ENCODE data around the gene MRPL39.

Gene MRPL39

GRCh38 chr21:25568246-25568645 lies 39.0 kb downstream of the MRPL39 start:
- DNase-seq (ENCODE audit: low spot score): no peak

DNA sequence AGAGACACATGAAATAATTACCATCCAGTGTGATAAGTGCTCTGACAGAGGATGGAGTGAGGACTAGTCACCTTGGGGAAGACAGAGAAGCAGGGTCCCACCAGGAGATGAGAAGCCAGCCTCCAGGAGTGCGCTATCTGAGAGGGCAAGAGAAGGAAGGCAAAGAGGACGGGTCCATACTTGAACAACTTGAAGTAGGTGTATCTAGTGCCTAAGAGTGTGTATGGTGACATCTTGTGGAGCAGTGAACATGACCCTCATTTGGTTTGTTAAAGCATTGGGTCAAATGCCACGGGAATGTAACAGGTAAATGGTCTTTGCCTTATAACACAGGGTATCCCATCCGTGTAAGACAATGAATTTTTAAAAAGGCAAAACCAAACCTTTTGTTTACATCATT lies 39.8 kb downstream of the MRPL39 start:
- no peak for DNase-seq (ENCODE audit: low spot score)

DNA sequence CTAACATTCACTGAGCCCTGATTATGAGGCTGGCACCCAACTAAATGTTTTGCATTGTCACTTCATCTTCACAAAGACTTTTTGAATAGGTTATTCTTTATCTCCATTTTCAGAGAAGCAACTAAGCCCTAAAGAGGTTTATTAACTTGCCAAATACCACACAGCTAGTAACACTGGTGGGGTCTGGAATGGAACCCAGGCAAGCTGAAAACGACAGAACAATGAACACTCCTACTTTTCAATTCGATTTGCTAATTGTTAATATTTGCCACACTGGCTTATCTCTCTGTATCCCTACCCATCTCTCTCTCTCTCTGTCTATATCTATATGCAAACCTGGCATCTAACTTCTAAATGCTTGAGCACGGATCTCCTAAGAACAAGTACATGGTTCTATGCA lies 40.6 kb downstream of the MRPL39 start:
- no peak for DNase-seq (ENCODE audit: low spot score)

- DNase-seq (ENCODE audit: low spot score): no peak
These were observed 41.7 kb downstream of the MRPL39 start for GRCh38 chr21:25565272-25566211.

DNA sequence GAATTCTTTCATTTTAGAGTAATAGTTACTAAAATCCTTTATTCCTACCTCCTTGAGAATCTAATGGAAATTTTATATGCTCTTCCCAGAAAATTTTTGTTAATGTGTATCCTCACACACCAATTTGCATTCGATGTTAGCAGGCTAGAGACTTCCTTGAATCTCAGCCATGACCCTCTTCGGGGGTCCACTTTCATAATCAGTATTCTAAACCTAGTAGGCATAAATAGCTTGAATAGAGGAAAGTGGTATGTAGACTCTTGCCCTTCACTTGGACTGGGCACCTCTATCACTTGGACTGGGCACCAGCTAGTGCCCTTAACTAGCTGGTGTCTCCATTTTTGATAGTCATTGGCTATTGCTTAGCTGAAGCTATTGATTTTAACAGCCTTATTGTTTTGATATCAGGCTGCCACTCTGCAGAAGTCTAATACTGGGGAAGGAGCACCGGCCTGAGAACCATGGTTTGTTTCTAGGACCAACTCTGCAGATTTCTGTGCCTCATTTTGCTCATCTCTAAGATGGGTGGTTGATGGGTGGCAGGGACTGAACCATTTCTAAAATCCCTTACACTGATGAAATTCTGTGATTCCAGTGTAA lies 42.8 kb downstream of the MRPL39 start:
- DNase-seq (ENCODE audit: low spot score): no peak

DNA sequence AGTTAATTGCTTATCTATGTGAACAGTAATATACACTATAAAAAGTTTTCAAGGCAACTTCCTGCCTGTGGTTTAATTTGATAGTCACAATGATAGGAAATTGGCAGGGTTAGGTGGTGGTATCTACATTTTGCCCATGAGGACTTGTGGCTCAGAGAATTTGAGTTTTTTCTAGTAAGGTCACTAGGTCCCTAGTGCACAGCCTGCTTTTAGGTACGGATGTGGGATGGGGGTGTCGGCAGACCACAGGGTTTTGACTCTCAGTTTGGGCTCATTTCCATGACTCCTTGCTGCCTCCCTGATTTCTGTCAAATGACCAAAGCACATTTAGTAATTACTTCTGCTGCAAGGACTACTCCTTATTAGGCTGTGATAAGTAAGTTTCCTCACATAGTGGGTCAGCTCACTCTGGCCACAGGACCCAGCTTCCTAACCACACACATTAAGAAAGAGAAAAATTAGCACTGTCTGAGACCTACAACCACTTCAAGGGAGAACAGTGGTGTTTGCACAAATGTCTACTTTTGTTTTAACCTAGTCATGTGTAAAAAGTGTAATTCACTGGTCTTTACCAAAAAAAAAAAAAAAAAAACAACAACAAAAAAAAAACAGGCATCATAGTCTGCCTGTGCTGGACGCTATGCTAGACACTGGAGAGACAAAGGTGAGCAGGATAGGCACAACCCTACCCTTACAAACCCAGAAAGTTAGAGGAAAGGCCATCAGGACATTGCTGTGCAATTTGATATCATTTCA lies 43.7 kb downstream of the MRPL39 start:
- DNase-seq (ENCODE audit: low spot score): no peak

- no peak for DNase-seq (ENCODE audit: low spot score)
These were observed 44.6 kb downstream of the MRPL39 start for GRCh38 chr21:25562660-25563059.

GRCh38 chr21:25561668-25562641 lies 45.3 kb downstream of the MRPL39 start:
- no peak for DNase-seq (ENCODE audit: low spot score)

DNA sequence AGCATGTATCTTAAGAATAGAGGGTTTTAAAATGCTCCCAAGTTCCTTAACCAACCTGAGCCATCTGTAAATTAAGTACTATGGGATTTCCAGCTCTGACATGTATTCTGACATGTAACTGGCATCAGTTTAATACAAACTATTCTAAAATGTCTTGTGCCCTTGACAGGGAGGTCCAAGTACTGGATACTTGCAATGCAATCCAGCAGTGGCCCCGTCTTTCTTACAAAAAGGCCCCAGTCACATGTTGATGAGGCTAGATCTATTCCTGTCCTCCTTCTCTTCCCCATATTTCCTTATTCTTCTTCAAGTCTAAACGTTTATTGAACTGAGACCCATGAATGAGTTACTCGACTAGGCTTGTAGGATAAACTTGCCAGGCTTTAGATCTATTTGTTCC lies 46.4 kb downstream of the MRPL39 start:
- DNase-seq (ENCODE audit: low spot score): no peak

DNA sequence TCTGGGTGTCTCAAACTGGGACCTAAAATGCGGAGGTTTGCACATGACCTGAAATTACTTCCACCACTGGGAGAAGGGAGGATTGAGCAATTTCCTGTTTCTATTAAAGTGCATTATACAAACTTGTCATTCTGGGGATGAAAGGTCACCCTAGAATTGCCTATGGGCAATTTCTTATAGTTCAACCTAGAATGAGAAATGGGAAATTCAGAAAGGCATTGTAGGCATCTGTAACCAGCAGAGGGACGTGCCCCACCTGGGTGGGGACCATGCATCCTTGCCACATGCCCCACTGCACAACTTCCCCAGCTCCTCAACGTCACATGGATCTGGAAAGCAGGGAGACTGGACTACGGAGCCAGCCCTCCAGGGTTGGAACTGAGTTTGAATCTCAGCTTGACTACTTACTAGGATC lies 47.0 kb downstream of the MRPL39 start:
- DNase-seq (ENCODE audit: low spot score): no peak

DNA sequence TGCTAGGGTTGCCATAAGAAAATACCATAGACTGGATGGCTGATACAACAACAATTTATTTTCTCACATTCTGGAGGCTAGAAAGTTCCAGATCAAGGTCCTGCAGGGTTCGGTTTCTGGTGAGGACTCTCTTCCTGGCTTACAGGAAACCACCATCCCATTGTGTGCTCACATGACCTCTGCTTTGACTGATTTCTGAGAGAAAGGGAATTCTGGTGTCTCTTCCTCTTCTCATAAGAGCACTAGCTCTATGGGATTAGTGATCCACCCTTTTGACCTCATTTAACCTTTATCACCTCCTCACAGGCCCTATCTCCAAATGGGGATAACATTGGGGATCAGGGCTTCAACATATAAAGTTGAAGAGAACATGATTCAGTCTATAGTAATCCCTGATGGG lies 47.5 kb downstream of the MRPL39 start:
- DNase-seq (ENCODE audit: low spot score): no peak

DNA sequence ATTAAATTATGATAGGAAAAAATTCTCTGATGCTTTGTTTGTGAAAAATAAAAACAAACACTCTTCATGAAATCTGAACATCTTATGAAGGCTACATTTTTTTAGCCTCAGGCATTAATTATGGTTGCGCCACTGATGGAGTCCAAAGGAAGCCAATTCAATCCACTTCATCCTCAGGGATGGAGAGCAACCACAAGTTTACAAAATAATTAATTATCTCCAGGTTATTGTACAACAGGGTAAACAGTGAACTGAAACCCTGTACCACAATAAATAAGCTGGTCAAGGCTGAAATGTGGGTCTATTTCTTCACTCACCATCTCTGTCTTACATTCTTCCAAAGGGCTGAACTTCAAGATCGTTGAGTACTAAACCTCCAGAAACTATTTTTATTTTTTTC lies 49.2 kb downstream of the MRPL39 start:
- no peak for DNase-seq (ENCODE audit: low spot score)

- DNase-seq (ENCODE audit: low spot score): no peak
These were observed 50.1 kb downstream of the MRPL39 start for GRCh38 chr21:25557180-25557579.

- DNase-seq (ENCODE audit: low spot score): no peak
These were observed 51.2 kb downstream of the MRPL39 start for GRCh38 chr21:25556091-25556490.

- no peak for DNase-seq (ENCODE audit: low spot score)
These were observed 51.8 kb downstream of the MRPL39 start for GRCh38 chr21:25555492-25555891.

GRCh38 chr21:25552856-25553255 lies 54.4 kb downstream of the MRPL39 start:
- no peak for DNase-seq (ENCODE audit: low spot score)

- DNase-seq (ENCODE audit: low spot score): no peak
These were observed 55.7 kb downstream of the MRPL39 start for GRCh38 chr21:25551569-25551968.

- no peak for DNase-seq (ENCODE audit: low spot score)
These were observed 56.7 kb downstream of the MRPL39 start for GRCh38 chr21:25550352-25551120.

DNA sequence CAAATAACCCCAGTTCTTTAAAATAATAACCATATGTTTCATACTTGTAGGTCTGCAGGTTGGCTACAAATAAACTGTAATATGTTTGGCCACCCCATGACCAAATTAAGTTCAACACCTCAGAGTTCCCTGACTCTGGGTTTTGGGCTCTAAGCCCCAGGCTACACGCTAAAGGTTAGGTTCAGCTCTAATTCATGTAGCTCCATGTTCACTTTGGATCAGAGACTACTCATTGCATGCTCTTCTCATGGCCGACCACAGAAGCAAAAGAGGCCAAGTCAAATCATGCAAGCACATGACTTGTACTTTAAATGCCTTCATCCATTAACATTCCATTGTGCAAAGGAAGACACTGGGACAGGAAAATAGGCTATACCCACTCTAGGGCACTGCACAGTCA lies 66.2 kb downstream of the MRPL39 start:
- DNase-seq (ENCODE audit: low spot score): no peak

- DNase-seq (ENCODE audit: low spot score): no peak
These were observed 67.7 kb downstream of the MRPL39 start for GRCh38 chr21:25539606-25540005.

DNA sequence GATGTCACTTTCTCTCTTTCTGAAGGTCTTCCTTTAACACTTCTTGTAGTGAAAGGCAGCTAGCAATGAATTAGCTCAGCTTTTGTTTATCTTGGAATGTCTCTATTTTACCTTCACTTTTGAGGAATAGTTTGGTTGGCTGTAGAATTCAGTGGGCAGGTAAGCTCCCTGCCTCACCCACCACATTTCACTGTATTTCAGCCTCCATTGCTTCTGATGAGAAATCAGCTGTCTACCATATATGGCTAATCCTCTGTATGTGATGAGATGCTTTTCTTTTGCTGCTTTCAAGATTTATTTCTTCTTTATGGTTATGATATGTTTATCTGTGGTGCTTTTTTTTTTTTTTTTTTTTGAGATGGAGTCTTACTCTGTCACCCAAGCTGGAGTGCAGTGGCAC lies 70.1 kb downstream of the MRPL39 start:
- no peak for DNase-seq (ENCODE audit: low spot score)
